A673 (cell line): ENCODE results near the gene JARID2. TPM values are rescaled to one million over a fixed set of nuclear protein-coding genes. Genes with fewer than 3 reads are reported as not detected.

Experiments
- BruUV-seq: library from RNA; stranded (reverse); fragments of 400-500 nt; replicated peaks from 2 replicates; lab custom pipeline; 2021; lab: Mats Ljungman, UMichigan
- CTCF ChIA-PET: fragments of 300-600 bp; sonication (Branson Sonifier 250); formaldehyde crosslinking; loops from one replicate; lab custom pipeline; 2022; ENCODE audit warnings: antibody characterized with exemption; lab: Charles Lee
- POLR2A ChIA-PET: fragments of 300-600 bp; sonication (Branson Sonifier 250); formaldehyde crosslinking; loops from one replicate; lab custom pipeline; 2022; ENCODE audit warnings: antibody characterized with exemption; ENCODE audit not compliant: low non-redundant PET; lab: Charles Lee
- DNase-seq: peaks from one replicate; pipeline ENCODE4 v3.0.0-alpha.2; 2015; ENCODE audit warnings: low spot score
- H3K27ac ChIP-seq: fragments of 200-600 bp; sonication (generic); 2 replicates; pipeline ENCODE4 v1.5.1; 2016; ENCODE audit warnings: mixed run types, low read depth, mild to moderate bottlenecking, mixed read lengths, antibody characterized with exemption, low read length; ENCODE audit not compliant: poor library complexity, severe bottlenecking
- H3K27me3 ChIP-seq: fragments of 200-600 bp; sonication (generic); replicated peaks from 2 replicates; pipeline ENCODE4 v1.6.1; 2017; ENCODE audit warnings: mixed run types, low read depth, mild to moderate bottlenecking, mixed read lengths, antibody characterized with exemption, low read length; ENCODE audit not compliant: insufficient read depth, poor library complexity
- H3K36me3 ChIP-seq: fragments of 200-600 bp; sonication (generic); 2 replicates; pipeline ENCODE4 v1.6.1; 2016; ENCODE audit warnings: mixed run types, mild to moderate bottlenecking, mixed read lengths, antibody characterized with exemption, low read length; ENCODE audit not compliant: insufficient read depth, poor library complexity, severe bottlenecking
- H3K4me1 ChIP-seq: fragments of 200-600 bp; sonication (generic); 2 replicates; pipeline ENCODE4 v1.6.1; 2017; ENCODE audit warnings: mixed run types, mild to moderate bottlenecking, mixed read lengths, antibody characterized with exemption, low read length; ENCODE audit not compliant: insufficient read depth, poor library complexity, severe bottlenecking
- H3K4me3 ChIP-seq: fragments of 200-600 bp; sonication (generic); 2 replicates; pipeline ENCODE4 v1.5.1; 2016; ENCODE audit warnings: low read depth, mixed run types, mild to moderate bottlenecking, mixed read lengths, low read length; ENCODE audit not compliant: poor library complexity, severe bottlenecking
- H3K9me3 ChIP-seq: fragments of 200-600 bp; sonication (generic); 2 replicates; pipeline ENCODE4 v1.6.1; 2016; ENCODE audit warnings: mixed run types, low read depth, mild to moderate bottlenecking, mixed read lengths, antibody characterized with exemption, low read length; ENCODE audit not compliant: poor library complexity, severe bottlenecking
- CTCF ChIP-seq: fragments of 300-800, 200-600 bp; sonication (generic); conservative IDR thresholded peaks from 2 replicates; pipeline ENCODE4 v1.5.1; 2017; ENCODE audit warnings: low read depth, mild to moderate bottlenecking, antibody characterized with exemption, low read length, moderate library complexity, mixed read lengths
- EZH2 ChIP-seq: fragments of 200-600 bp; sonication (generic); IDR thresholded peaks from 2 replicates; pipeline ENCODE4 v1.6.1; 2017; ENCODE audit warnings: borderline replicate concordance, low read depth, mild to moderate bottlenecking, mixed read lengths, antibody characterized with exemption, low read length; ENCODE audit not compliant: poor library complexity, severe bottlenecking
- intact Hi-C: fragments of 100-400 bp; cut with micrococcal nuclease; formaldehyde crosslinking; loops from one replicate; pipeline ENCODE4 v1.10.0; 2022; ENCODE audit not compliant: unreplicated experiment
- total RNA-seq: library from RNA; stranded (reverse); gene quantifications from 2 replicates; pipeline ENCODE4 v1.2.3, GENCODE V29; 2021

The JARID2 gene
- total RNA-seq, 1 experiment from 2014 or later, result 29.4 TPM

- no peaks in the 10 kb centered on the region for H3K36me3 ChIP-seq
- CTCF ChIA-PET, result no interaction called here
- H3K27ac ChIP-seq, result no peak overlapping the region
- intact Hi-C loops, result no loop called here
- no peak for DNase-seq
- peaks cover 35% of the 10 kb centered on the region for H3K4me1 ChIP-seq
- no peak for TF ChIP-seq CTCF
- no peak for TF ChIP-seq EZH2
- POLR2A ChIA-PET, result no interaction called here
- no peaks in the 10 kb centered on the region for H3K27me3 ChIP-seq
- no peaks in the 10 kb centered on the region for H3K9me3 ChIP-seq
- no TSS peak for BruUV-seq
- H3K4me3 ChIP-seq, result no peak overlapping the region
Measured at GRCh38 chr6:15534974-15535373, 289.1 kb downstream of the JARID2 start.

GRCh38 chr6:15535495-15536197 is 289.8 kb downstream of the JARID2 start:
- TF ChIP-seq CTCF (no peak), EZH2 (no peak)
- DNase-seq, result no peak
- CTCF ChIA-PET, result no interaction called here
- Histone ChIP-seq H3K4me1 (peaks cover 42% of the 10 kb centered on the region), H3K9me3 (no peaks in the 10 kb centered on the region), H3K4me3 (no peak overlapping the region), H3K36me3 (no peaks in the 10 kb centered on the region), H3K27ac (no peak overlapping the region), H3K27me3 (no peaks in the 10 kb centered on the region)
- intact Hi-C loops, result no loop called here
- no TSS peak for BruUV-seq
- POLR2A ChIA-PET, result no interaction called here

DNA sequence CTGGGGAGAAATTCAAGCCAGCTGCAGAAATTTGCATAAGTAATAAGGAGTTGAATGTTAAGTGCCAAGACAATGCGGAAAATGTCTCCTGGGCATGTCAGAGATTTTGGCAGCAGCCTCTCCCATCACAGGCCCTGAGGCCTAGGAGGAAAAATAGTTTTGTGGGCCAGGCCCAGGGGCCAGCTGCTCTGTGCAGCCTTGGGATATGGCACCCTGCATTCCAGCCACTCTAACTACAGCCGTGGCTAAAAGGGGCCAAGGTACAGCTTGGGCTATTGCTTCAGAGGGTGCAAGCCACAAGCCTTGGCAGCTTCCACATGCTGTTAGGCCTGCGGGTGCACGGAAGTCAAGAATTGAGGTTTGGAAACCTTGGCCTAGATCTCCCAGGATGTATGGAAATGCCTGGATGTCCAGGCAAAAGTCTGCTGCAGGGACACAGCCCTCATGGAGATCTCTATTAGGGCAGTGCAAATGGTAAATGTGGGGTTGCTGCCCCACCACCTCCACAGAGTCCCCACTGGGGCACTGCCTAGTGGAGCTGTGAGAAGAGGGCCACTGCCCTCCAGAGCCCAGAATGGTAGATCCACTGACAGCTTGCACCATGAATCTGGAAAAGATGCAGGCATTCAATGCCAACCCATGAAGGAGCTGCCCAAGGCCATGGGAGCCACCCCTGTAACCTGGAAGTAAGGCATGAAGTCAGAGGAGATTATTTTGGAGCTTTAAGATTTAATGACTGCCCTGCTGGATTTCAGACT is 290.5 kb downstream of the JARID2 start:
- Histone ChIP-seq H3K9me3 (no peaks in the 10 kb centered on the region), H3K4me1 (peaks cover 46% of the 10 kb centered on the region), H3K27me3 (no peaks in the 10 kb centered on the region), H3K4me3 (no peak overlapping the region), H3K36me3 (no peaks in the 10 kb centered on the region), H3K27ac (no peak overlapping the region)
- ChIA-PET POLR2A (no interaction called here), CTCF (no interaction called here)
- intact Hi-C loops, result no loop called here
- TF ChIP-seq EZH2 (no peak), CTCF (no peak)
- BruUV-seq, result no TSS peak
- no peak for DNase-seq
